KMS-11 (cell line): ENCODE data around the gene C16orf78.
"Not testable (repeated sequence)": the region's sequence is repeated elsewhere in the genome, so short reads cannot be mapped to it uniquely, and the experiment has no call there.

Experiments used
- H2AFZ ChIP-seq: fragments of 200-600 bp; sonication (generic); 2 replicates; pipeline ENCODE4 v1.6.1; 2016; ENCODE audit warnings: antibody characterized with exemption, mixed run types, low read depth
- H3K27ac ChIP-seq: fragments of 200-600 bp; sonication (generic); 2 replicates; pipeline ENCODE4 v1.6.1; 2016; ENCODE audit warnings: mild to moderate bottlenecking, mixed run types
- H3K27me3 ChIP-seq: fragments of 200-600 bp; sonication (generic); 2 replicates; pipeline ENCODE4 v1.6.1; 2017; ENCODE audit warnings: mild to moderate bottlenecking, low read depth, mixed run types, moderate library complexity; ENCODE audit not compliant: insufficient read depth
- H3K36me3 ChIP-seq: fragments of 200-600 bp; sonication (generic); 2 replicates; pipeline ENCODE4 v1.6.1; 2017; ENCODE audit warnings: mild to moderate bottlenecking, mixed run types; ENCODE audit not compliant: insufficient read depth
- H3K4me1 ChIP-seq: fragments of 200-600 bp; sonication (generic); 2 replicates; pipeline ENCODE4 v1.6.1; 2016; ENCODE audit warnings: mild to moderate bottlenecking, low read depth, mixed run types; ENCODE audit not compliant: poor library complexity, severe bottlenecking
- H3K4me2 ChIP-seq: fragments of 200-600 bp; sonication (generic); 2 replicates; pipeline ENCODE4 v1.7.0; 2016; ENCODE audit warnings: mild to moderate bottlenecking, mixed run types
- H3K4me3 ChIP-seq: fragments of 200-600 bp; sonication (generic); IDR thresholded peaks from 2 replicates; pipeline ENCODE4 v1.6.1; 2017; ENCODE audit warnings: low read depth, low read length, mixed read lengths; ENCODE audit not compliant: insufficient read depth
- H3K79me2 ChIP-seq: fragments of 200-600 bp; sonication (generic); 2 replicates; pipeline ENCODE4 v1.6.1; 2016; ENCODE audit warnings: low read depth, mixed run types; ENCODE audit not compliant: insufficient read depth
- H3K9ac ChIP-seq: fragments of 200-600 bp; sonication (generic); 2 replicates; pipeline ENCODE4 v1.6.1; 2016; ENCODE audit warnings: mild to moderate bottlenecking, mixed run types
- H4K20me1 ChIP-seq: fragments of 200-600 bp; sonication (generic); 2 replicates; pipeline ENCODE4 v1.6.1; 2016; ENCODE audit warnings: mild to moderate bottlenecking, mixed run types; ENCODE audit not compliant: insufficient read depth
- CTCF ChIP-seq: fragments of 200-600 bp; sonication (generic); conservative IDR thresholded peaks from 2 replicates; pipeline ENCODE4 v1.6.1; 2017; ENCODE audit warnings: low read depth, mild to moderate bottlenecking, antibody characterized with exemption, low read length, moderate library complexity, mixed read lengths

Gene C16orf78

GRCh38 chr16:49356728-49357488 lies 16.7 kb upstream of the C16orf78 start:
- TF ChIP-seq CTCF: no peak
- no peak overlapping the region for H3K4me2 ChIP-seq
- H4K20me1 ChIP-seq: no peaks in the 10 kb centered on the region
- no peak overlapping the region for H3K27ac ChIP-seq
- H3K27me3 ChIP-seq: no peaks in the 10 kb centered on the region
- no peak overlapping the region for H3K4me3 ChIP-seq
- H3K4me1 ChIP-seq: no peaks in the 10 kb centered on the region
- H2AFZ ChIP-seq: no peak overlapping the region
- no peaks in the 10 kb centered on the region for H3K79me2 ChIP-seq
- H3K9ac ChIP-seq: no peak overlapping the region
- no peaks in the 10 kb centered on the region for H3K36me3 ChIP-seq

GRCh38 chr16:49359591-49359990 lies 14.0 kb upstream of the C16orf78 start:
- Histone ChIP-seq H3K27me3 (no peaks in the 10 kb centered on the region), H3K36me3 (no peaks in the 10 kb centered on the region), H3K4me2 (no peak overlapping the region), H3K4me1 (no peaks in the 10 kb centered on the region), H3K9ac (no peak overlapping the region), H4K20me1 (no peaks in the 10 kb centered on the region), H2AFZ (no peak overlapping the region), H3K27ac (no peak overlapping the region), H3K79me2 (no peaks in the 10 kb centered on the region), H3K4me3 (no peak overlapping the region)
- no peak for TF ChIP-seq CTCF

- not testable (repeated sequence) for H3K4me3 ChIP-seq, H3K36me3 ChIP-seq, H3K79me2 ChIP-seq, H3K4me1 ChIP-seq, H3K27me3 ChIP-seq, H3K27ac ChIP-seq, H3K9ac ChIP-seq, H2AFZ ChIP-seq, H4K20me1 ChIP-seq, H3K4me2 ChIP-seq
Observed at GRCh38 chr16:49361731-49362130, 11.9 kb upstream of the C16orf78 start.

GRCh38 chr16:49362230-49362629 lies 11.4 kb upstream of the C16orf78 start:
- TF ChIP-seq CTCF: no peak
- no peaks in the 10 kb centered on the region for H4K20me1 ChIP-seq
- no peak overlapping the region for H3K4me2 ChIP-seq
- H3K9ac ChIP-seq: no peak overlapping the region
- H2AFZ ChIP-seq: no peak overlapping the region
- H3K4me3 ChIP-seq: no peak overlapping the region
- no peaks in the 10 kb centered on the region for H3K4me1 ChIP-seq
- no peak overlapping the region for H3K27ac ChIP-seq
- no peaks in the 10 kb centered on the region for H3K79me2 ChIP-seq
- no peaks in the 10 kb centered on the region for H3K27me3 ChIP-seq
- H3K36me3 ChIP-seq: no peaks in the 10 kb centered on the region

GRCh38 chr16:49365711-49366509 lies 7.7 kb upstream of the C16orf78 start:
- Histone ChIP-seq H4K20me1 (no peaks in the 10 kb centered on the region), H3K36me3 (no peaks in the 10 kb centered on the region), H3K27me3 (no peaks in the 10 kb centered on the region), H3K27ac (no peak overlapping the region), H3K4me3 (no peak overlapping the region), H3K9ac (no peak overlapping the region), H3K79me2 (no peaks in the 10 kb centered on the region), H3K4me2 (no peak overlapping the region), H3K4me1 (no peaks in the 10 kb centered on the region), H2AFZ (no peak overlapping the region)
- no peak for TF ChIP-seq CTCF
